ENCODE data around the gene MAL.
"Not testable (repeated sequence)": the region's sequence is repeated elsewhere in the genome, so short reads cannot be mapped to it uniquely, and the experiment has no call there.

The MAL gene

DNA sequence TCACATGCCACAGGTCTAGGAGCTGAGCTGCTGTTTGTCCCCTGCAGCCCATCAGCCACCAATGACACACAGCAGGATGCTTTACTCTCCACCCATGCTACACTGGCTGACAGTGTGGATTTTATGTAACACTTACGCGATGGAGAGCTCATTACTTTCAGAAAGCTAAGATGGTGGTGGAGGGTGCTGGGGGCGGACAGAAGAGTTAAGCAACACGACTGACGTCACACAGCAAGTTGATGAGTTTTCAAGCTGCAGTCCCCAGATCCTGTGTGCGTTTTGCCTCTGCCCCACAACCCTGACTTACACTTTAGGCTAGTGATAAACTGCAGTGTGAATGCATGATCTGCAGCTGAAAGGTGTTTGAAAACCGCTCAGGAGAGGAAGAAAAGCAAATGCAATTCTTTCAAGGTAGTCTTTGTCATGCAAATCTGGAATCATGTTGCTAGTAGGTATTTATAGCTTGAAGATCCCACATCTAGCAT lies 53.7 kb downstream of the MAL start:
- H3K36me3 ChIP-seq (ENCODE audit: insufficient read depth, low read length): no peaks in the 10 kb centered on the region
- H3K27me3 ChIP-seq (ENCODE audit: insufficient read depth, low read length): peaks cover 36% of the 10 kb centered on the region
- no peaks in the 10 kb centered on the region for H3K79me2 ChIP-seq (ENCODE audit: control insufficient read depth, insufficient read depth, low read length, unreplicated experiment)
- H2AFZ ChIP-seq (ENCODE audit: low read length, unreplicated experiment): no peak overlapping the region
- no peak overlapping the region for H3K4me3 ChIP-seq (ENCODE audit: low read depth, low read length)
- H3K27ac ChIP-seq (ENCODE audit: low read depth, low read length): no peak overlapping the region
- no peaks in the 10 kb centered on the region for H3K4me1 ChIP-seq (ENCODE audit: control insufficient read depth, insufficient read depth, low read length, unreplicated experiment)

DNA sequence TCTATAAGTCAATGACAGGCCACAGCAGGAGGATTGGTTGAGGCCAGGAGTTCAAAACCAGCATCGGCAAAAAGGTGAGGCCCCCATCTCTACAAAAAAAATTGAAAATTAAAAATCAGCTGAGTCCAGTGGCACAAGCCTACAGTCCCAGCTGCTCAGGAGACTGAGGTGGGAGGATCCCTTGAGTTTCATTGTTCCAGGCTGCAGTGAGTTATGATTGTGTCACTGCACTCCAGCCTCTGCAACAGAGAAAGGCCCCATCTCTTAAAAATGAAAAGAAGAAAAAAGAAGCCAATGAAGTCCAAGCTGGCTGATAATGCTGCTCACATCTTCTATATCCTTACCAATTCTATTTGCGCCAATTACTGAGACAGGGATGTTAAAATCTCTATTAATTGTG lies 57.0 kb downstream of the MAL start:
- H2AFZ ChIP-seq (ENCODE audit: low read length, unreplicated experiment): no peak overlapping the region

DNA sequence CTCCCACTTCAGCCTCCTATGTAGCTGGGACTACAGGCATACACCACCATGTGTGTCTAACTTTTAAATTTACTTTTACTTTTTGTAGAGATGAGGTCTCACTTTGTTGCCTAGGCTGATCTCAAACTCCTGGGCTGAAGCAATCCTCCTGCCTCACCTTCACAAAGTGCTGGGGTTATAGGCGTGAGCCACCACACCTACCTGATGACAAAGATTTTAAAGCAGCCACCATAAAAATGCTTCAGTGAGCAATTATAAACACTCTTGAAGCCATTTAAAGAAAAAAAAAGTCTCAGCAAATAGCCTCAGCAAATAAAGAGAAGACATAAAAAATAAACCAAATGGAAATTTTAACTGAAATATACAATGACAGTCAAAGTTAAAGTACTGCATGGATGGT lies 60.5 kb downstream of the MAL start:
- peaks cover 20% of the 10 kb centered on the region for H3K36me3 ChIP-seq (ENCODE audit: insufficient read depth, low read length)
- H3K79me2 ChIP-seq (ENCODE audit: control insufficient read depth, insufficient read depth, low read length, unreplicated experiment): no peaks in the 10 kb centered on the region

More for the DNA sequence above, 57.0 kb downstream of the MAL start:
- no peak overlapping the region for H3K4me3 ChIP-seq (ENCODE audit: low read depth, low read length)
- H3K27ac ChIP-seq (ENCODE audit: low read depth, low read length): no peak overlapping the region
- no peaks in the 10 kb centered on the region for H3K4me1 ChIP-seq (ENCODE audit: control insufficient read depth, insufficient read depth, low read length, unreplicated experiment)
- peaks cover 8% of the 10 kb centered on the region for H3K27me3 ChIP-seq (ENCODE audit: insufficient read depth, low read length)
- H3K36me3 ChIP-seq (ENCODE audit: insufficient read depth, low read length): peaks cover 11% of the 10 kb centered on the region
- H3K79me2 ChIP-seq (ENCODE audit: control insufficient read depth, insufficient read depth, low read length, unreplicated experiment): no peaks in the 10 kb centered on the region

DNA sequence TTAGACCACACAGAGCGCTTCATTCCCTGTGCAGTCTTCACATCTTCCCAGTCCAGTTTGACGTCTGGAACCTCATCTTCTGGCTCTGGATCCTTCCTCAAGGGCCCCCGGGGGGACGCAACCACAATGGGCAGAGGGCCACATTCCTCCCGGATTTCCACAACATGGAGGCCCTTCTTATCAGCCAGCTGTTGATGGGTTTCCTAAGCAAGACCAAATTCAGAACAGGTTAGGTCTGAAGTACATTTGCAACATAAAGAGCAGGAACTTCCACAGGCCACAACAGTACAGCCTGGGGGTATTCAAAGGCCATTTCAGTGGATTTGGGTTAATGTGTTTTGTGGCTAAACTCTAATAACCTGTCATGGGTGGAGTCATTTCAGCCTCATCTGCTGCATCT lies 61.9 kb downstream of the MAL start:
- no peaks in the 10 kb centered on the region for H3K4me1 ChIP-seq (ENCODE audit: control insufficient read depth, insufficient read depth, low read length, unreplicated experiment)
- H3K27ac ChIP-seq (ENCODE audit: low read depth, low read length): no peak overlapping the region
- no peaks in the 10 kb centered on the region for H3K79me2 ChIP-seq (ENCODE audit: control insufficient read depth, insufficient read depth, low read length, unreplicated experiment)
- H3K27me3 ChIP-seq (ENCODE audit: insufficient read depth, low read length): no peaks in the 10 kb centered on the region
- H2AFZ ChIP-seq (ENCODE audit: low read length, unreplicated experiment): no peak overlapping the region
- H3K4me3 ChIP-seq (ENCODE audit: low read depth, low read length): no peak overlapping the region
- H3K36me3 ChIP-seq (ENCODE audit: insufficient read depth, low read length): peaks cover 24% of the 10 kb centered on the region

More for the DNA sequence above, 60.5 kb downstream of the MAL start:
- Histone ChIP-seq H3K27me3 (ENCODE audit: insufficient read depth, low read length) (no peaks in the 10 kb centered on the region), H3K4me3 (ENCODE audit: low read depth, low read length) (no peak overlapping the region), H3K4me1 (ENCODE audit: control insufficient read depth, insufficient read depth, low read length, unreplicated experiment) (no peaks in the 10 kb centered on the region), H2AFZ (ENCODE audit: low read length, unreplicated experiment) (no peak overlapping the region), H3K27ac (ENCODE audit: low read depth, low read length) (no peak overlapping the region)

DNA sequence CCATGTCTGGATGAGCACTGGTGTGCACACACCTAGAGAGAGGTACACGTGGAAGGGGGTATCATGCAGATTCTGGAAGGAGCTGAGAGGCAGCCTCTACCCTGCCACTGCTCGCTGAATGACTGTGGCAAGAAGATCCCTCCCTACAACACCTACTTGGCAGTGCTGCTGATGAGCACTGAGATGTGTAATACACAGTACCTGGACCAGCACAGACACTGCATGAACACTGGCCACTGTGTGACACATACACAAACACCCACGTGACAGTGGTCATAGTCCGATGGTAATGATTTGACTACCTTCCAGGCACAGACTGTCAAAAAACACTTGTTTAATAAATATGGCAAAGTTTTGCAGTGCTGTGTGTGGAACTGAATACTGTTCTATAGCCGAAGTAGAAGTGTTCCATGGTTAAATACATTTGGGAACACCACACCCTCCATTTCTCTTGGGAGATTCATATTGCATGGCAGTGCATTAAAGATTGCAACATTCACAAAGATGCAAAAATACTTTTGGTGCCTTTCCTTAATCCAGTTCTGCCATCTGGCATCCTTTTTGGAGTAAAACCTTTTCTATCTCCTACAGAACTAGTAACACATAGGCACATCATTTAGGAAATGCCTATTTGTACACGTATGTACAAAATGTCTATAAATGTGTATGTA lies 66.5 kb downstream of the MAL start:
- Histone ChIP-seq H3K27ac (ENCODE audit: low read depth, low read length) (no peak overlapping the region), H3K27me3 (ENCODE audit: insufficient read depth, low read length) (no peaks in the 10 kb centered on the region), H2AFZ (ENCODE audit: low read length, unreplicated experiment) (no peak overlapping the region), H3K4me1 (ENCODE audit: control insufficient read depth, insufficient read depth, low read length, unreplicated experiment) (no peaks in the 10 kb centered on the region), H3K4me3 (ENCODE audit: low read depth, low read length) (no peak overlapping the region), H3K36me3 (ENCODE audit: insufficient read depth, low read length) (peaks cover 17% of the 10 kb centered on the region; the same call in 1 of the 2 replicates), H3K79me2 (ENCODE audit: control insufficient read depth, insufficient read depth, low read length, unreplicated experiment) (no peaks in the 10 kb centered on the region)

DNA sequence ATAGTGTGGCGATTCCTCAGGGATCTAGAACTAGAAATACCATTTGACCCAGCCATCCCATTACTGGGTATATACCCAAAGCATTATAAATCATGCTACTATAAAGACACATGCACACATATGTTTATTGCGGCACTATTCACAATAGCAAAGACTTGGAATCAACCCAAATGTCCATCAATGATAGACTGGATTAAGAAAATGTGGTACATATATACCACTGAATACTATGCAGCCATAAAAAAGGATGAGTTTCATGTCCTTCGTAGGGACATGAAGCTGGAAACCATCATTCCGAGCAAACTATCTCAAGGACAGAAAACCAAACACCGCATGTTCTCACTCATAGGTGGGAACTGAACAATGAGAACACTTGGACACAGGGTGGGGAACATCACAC lies 72.8 kb downstream of the MAL start:
- H3K79me2 ChIP-seq (ENCODE audit: control insufficient read depth, insufficient read depth, low read length, unreplicated experiment); H3K4me1 ChIP-seq (ENCODE audit: control insufficient read depth, insufficient read depth, low read length, unreplicated experiment); H3K4me3 ChIP-seq (ENCODE audit: low read depth, low read length); H3K27ac ChIP-seq (ENCODE audit: low read depth, low read length); H3K27me3 ChIP-seq (ENCODE audit: insufficient read depth, low read length); H2AFZ ChIP-seq (ENCODE audit: low read length, unreplicated experiment): not testable (repeated sequence)
- peaks cover 30% of the 10 kb centered on the region for H3K36me3 ChIP-seq (ENCODE audit: insufficient read depth, low read length)

DNA sequence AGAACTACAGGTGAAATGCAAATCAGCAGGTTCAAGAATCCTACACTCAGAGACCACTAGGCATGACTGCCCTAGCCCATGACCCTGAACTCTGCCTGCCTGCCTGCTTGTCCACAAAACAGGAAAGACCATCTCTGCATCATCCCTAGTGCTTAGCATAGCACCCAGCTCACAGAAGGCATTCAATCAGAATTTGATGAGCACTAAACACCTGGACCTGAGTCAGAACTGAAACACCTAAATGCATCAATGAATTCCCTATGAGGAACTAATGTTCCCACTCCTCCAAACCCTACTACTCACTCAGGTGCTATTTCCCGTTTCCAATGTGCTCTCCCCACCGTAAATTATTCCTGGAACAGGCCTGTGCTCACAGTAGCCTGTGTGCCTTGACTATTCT lies 74.4 kb downstream of the MAL start:
- Histone ChIP-seq H3K27ac (ENCODE audit: low read depth, low read length) (no peak overlapping the region), H3K36me3 (ENCODE audit: insufficient read depth, low read length) (peaks cover 42% of the 10 kb centered on the region), H3K4me3 (ENCODE audit: low read depth, low read length) (no peak overlapping the region), H3K27me3 (ENCODE audit: insufficient read depth, low read length) (no peaks in the 10 kb centered on the region), H3K4me1 (ENCODE audit: control insufficient read depth, insufficient read depth, low read length, unreplicated experiment) (no peaks in the 10 kb centered on the region), H3K79me2 (ENCODE audit: control insufficient read depth, insufficient read depth, low read length, unreplicated experiment) (no peaks in the 10 kb centered on the region), H2AFZ (ENCODE audit: low read length, unreplicated experiment) (no peak overlapping the region)

All from ACC112 (cell line).